Measurements from ENCODE around the gene BSPH1.

The BSPH1 gene

DNA sequence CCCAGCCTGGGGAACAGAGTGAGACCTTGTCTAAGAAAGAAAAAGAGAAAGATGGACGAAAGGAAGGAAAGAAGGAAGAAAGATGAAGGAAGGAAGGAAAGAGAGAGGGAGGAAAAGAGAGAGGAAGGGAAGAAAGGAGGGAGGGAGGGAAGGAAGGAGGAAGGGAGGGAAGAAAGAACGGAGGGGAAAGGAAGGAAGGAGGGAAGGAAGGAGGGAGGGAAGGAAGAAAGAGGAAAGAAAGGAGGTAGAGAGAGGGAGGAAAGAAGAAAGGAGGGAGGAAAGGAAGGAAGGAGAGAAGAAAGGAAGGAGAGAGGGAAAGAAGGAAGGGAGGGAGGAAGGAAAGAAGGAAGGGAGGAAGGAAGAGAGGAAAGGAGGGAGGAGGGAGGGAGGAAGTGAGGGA is 31.0 kb upstream of the BSPH1 start:
- no peak for DNase-seq
- peaks cover 0 to 28% (median 4%) of the 10 kb centered on the region in 5 experiments for H3K27me3 ChIP-seq (replicated peaks in 2 of 5; ENCODE audit: control insufficient read depth in 4 of 5, insufficient read depth in 5 of 5, low read length in 4 of 5)
- H3K27ac ChIP-seq (ENCODE audit: insufficient read depth in 1 of 2, low read depth in 1 of 2, low read length in 2 of 2, poor library complexity in 1 of 2, severe bottlenecking in 2 of 2), result no peak overlapping the region
- H3K4me1 ChIP-seq (ENCODE audit: control extremely low read depth in 1 of 4, control insufficient read depth in 4 of 4, insufficient read depth in 4 of 4, low read length in 3 of 4), result no peaks in the 10 kb centered on the region
- no peak overlapping the region for H3K4me3 ChIP-seq (ENCODE audit: control insufficient read depth in 1 of 7, extremely low read depth in 1 of 7, insufficient read depth in 4 of 7, low read depth in 2 of 7, low read length in 6 of 7)
- 80% methylated on average over 2 of the region's 2 CpGs for WGBS (ENCODE audit: insufficient coverage)
- H3K9me3 ChIP-seq (ENCODE audit: control extremely low read depth in 1 of 5, control insufficient read depth in 4 of 5, insufficient read depth in 2 of 5, low read depth in 1 of 5, low read length in 4 of 5), result no peaks in the 10 kb centered on the region
- ChIA-PET CTCF (no interaction called here), POLR2A (no interaction called here)
- H3K36me3 ChIP-seq (ENCODE audit: control insufficient read depth in 4 of 4, insufficient read depth in 4 of 4, low read length in 3 of 4), result no peaks in the 10 kb centered on the region

DNA sequence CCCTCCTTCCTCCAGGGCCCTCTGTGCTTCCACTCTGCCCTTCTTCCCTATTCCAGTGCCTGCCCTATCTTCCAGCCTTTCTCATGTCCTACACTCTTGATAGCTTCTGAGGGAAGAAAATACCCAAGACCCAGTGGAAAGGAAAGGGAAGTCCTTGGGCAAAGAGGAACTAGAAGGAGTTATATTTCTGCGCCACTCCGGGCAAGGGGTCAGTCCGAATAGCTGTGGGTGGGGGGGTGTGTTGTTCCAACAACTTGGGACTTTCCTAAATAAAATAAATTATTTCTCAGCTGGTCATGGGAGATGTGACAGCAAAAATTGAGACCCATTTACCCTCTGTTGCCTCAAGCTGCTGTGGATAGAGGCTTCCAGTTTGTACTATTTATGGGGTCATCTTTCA is 28.7 kb upstream of the BSPH1 start:
- no peak for DNase-seq
- Histone ChIP-seq H3K4me1 (ENCODE audit: control extremely low read depth in 1 of 4, control insufficient read depth in 4 of 4, insufficient read depth in 4 of 4, low read length in 3 of 4) (no peaks in the 10 kb centered on the region), H3K27me3 (replicated peaks in 2 of 5; ENCODE audit: control insufficient read depth in 4 of 5, insufficient read depth in 5 of 5, low read length in 4 of 5) (peaks cover 0 to 25% (median 5%) of the 10 kb centered on the region in 5 experiments), H3K4me3 (ENCODE audit: control insufficient read depth in 1 of 7, extremely low read depth in 1 of 7, insufficient read depth in 4 of 7, low read depth in 2 of 7, low read length in 6 of 7) (no peak overlapping the region), H3K36me3 (ENCODE audit: control insufficient read depth in 4 of 4, insufficient read depth in 4 of 4, low read length in 3 of 4) (no peaks in the 10 kb centered on the region), H3K27ac (ENCODE audit: insufficient read depth in 1 of 2, low read depth in 1 of 2, low read length in 2 of 2, poor library complexity in 1 of 2, severe bottlenecking in 2 of 2) (no peak overlapping the region), H3K9me3 (ENCODE audit: control extremely low read depth in 1 of 5, control insufficient read depth in 4 of 5, insufficient read depth in 2 of 5, low read depth in 1 of 5, low read length in 4 of 5) (no peaks in the 10 kb centered on the region)
- 6% methylated on average over 3 of the region's 3 CpGs for WGBS (ENCODE audit: insufficient coverage)
- POLR2A ChIA-PET, result no interaction called here
- CTCF ChIA-PET, result no interaction called here

DNA sequence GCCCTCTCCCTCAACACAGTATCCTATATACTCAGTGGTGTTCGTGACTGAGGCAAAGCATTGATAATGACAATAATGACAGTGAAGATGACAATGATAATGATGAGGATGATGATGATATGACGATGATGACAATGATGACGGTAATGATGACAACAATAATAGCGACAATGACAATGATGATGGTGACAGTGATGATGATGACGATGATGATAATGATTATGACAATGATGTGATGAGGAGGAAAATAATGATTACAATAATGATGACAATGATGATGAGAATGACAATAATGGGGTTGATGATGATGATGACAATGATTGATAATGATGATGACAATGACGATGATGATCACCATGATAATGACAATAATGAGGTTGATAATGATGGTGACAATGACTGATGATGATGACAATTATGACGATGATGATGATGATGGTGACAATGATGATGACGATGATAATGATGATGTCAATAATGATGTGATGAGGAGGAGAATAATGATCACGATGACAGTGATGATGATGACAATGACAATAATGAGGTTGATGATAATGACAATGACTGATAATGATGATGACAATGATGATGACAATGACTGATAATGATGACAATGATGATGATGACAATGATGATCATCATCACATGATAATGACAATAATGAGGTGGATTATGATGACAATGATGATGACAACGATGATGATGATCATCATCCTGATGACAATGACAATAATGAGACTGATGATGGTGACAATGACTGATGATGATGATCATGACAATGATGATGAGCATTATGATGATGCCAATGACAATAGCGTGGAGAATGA is 19.2 kb upstream of the BSPH1 start:
- Histone ChIP-seq H3K27me3 (replicated peaks in 2 of 5; ENCODE audit: control insufficient read depth in 4 of 5, insufficient read depth in 5 of 5, low read length in 4 of 5) (peaks cover 0 to 2% (median 0%) of the 10 kb centered on the region in 5 experiments), H3K27ac (ENCODE audit: insufficient read depth in 1 of 2, low read depth in 1 of 2, low read length in 2 of 2, poor library complexity in 1 of 2, severe bottlenecking in 2 of 2) (no peak overlapping the region), H3K9me3 (ENCODE audit: control extremely low read depth in 1 of 5, control insufficient read depth in 4 of 5, insufficient read depth in 2 of 5, low read depth in 1 of 5, low read length in 4 of 5) (peaks cover 0 to 6% (median 4%) of the 10 kb centered on the region in 5 experiments), H3K4me1 (ENCODE audit: control extremely low read depth in 1 of 4, control insufficient read depth in 4 of 4, insufficient read depth in 4 of 4, low read length in 3 of 4) (no peaks in the 10 kb centered on the region), H3K36me3 (ENCODE audit: control insufficient read depth in 4 of 4, insufficient read depth in 4 of 4, low read length in 3 of 4) (no peaks in the 10 kb centered on the region), H3K4me3 (ENCODE audit: control insufficient read depth in 1 of 7, extremely low read depth in 1 of 7, insufficient read depth in 4 of 7, low read depth in 2 of 7, low read length in 6 of 7) (no peak overlapping the region)
- DNase-seq, result no peak
- CTCF ChIA-PET, result no interaction called here
- POLR2A ChIA-PET, result no interaction called here
- 80% methylated on average over 11 of the region's 11 CpGs for WGBS (ENCODE audit: insufficient coverage)

DNA sequence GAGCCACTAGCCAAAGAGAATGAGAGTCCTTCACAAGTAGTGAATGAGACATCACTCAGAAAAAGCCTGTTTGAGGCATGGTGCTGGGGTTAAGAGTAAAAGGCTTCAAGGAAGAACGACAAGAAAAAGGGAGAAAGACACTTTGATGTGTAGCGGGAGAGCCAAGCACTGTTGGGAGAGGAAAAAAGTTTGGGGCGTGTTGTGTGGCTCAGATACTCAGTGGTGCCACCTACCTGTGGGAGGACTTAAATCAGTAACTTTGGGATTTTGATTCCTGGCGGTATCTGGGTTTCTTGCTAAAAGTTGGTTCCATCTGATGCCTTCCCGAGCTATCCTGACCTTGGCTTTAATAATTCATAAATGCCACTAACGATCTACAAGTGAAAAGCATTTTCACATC is 14.8 kb upstream of the BSPH1 start:
- POLR2A ChIA-PET, result no interaction called here
- H3K36me3 ChIP-seq (ENCODE audit: control insufficient read depth in 4 of 4, insufficient read depth in 4 of 4, low read length in 3 of 4), result no peaks in the 10 kb centered on the region
- peak in 2 of 3 donors; percentile 2 to 3 for DNase-seq
- CTCF ChIA-PET, result no interaction called here
- H3K27me3 ChIP-seq (replicated peaks in 2 of 5; ENCODE audit: control insufficient read depth in 4 of 5, insufficient read depth in 5 of 5, low read length in 4 of 5), result no peaks in the 10 kb centered on the region
- no peak overlapping the region for H3K27ac ChIP-seq (ENCODE audit: insufficient read depth in 1 of 2, low read depth in 1 of 2, low read length in 2 of 2, poor library complexity in 1 of 2, severe bottlenecking in 2 of 2)
- H3K9me3 ChIP-seq (ENCODE audit: control extremely low read depth in 1 of 5, control insufficient read depth in 4 of 5, insufficient read depth in 2 of 5, low read depth in 1 of 5, low read length in 4 of 5), result peaks cover 0 to 6% (median 3%) of the 10 kb centered on the region in 5 experiments
- H3K4me1 ChIP-seq (ENCODE audit: control extremely low read depth in 1 of 4, control insufficient read depth in 4 of 4, insufficient read depth in 4 of 4, low read length in 3 of 4), result no peaks in the 10 kb centered on the region
- 87% methylated on average over 5 of the region's 6 CpGs for WGBS (ENCODE audit: insufficient coverage)
- no peak overlapping the region for H3K4me3 ChIP-seq (ENCODE audit: control insufficient read depth in 1 of 7, extremely low read depth in 1 of 7, insufficient read depth in 4 of 7, low read depth in 2 of 7, low read length in 6 of 7)

DNA sequence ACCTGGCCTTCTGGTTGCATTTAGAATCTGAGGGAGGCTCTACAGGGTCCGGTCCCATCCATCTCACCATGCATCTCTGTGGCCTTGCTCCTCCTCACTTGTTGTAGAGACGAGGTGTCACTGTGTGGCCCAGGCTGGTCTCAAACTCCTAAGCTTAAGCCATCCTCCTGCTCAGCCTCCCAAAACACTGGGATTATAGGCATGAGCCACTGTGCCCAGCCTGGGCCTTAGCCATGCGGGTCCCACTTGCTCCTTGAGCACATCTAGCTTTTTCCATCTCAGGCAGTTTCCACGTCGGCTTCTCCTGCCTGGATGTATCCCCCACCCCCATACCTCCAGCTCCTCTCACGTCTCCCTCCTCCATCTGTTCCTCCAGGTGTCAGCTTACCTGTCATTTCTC is 12.3 kb upstream of the BSPH1 start:
- peaks cover 0 to 8% (median 3%) of the 10 kb centered on the region in 5 experiments for H3K9me3 ChIP-seq (ENCODE audit: control extremely low read depth in 1 of 5, control insufficient read depth in 4 of 5, insufficient read depth in 2 of 5, low read depth in 1 of 5, low read length in 4 of 5)
- no peaks in the 10 kb centered on the region for H3K4me1 ChIP-seq (ENCODE audit: control extremely low read depth in 1 of 4, control insufficient read depth in 4 of 4, insufficient read depth in 4 of 4, low read length in 3 of 4)
- H3K4me3 ChIP-seq (ENCODE audit: control insufficient read depth in 1 of 7, extremely low read depth in 1 of 7, insufficient read depth in 4 of 7, low read depth in 2 of 7, low read length in 6 of 7), result no peak overlapping the region
- CTCF ChIA-PET, result no interaction called here
- DNase-seq, result no peak
- 86% methylated on average over 6 of the region's 6 CpGs for WGBS (ENCODE audit: insufficient coverage)
- H3K27ac ChIP-seq (ENCODE audit: insufficient read depth in 1 of 2, low read depth in 1 of 2, low read length in 2 of 2, poor library complexity in 1 of 2, severe bottlenecking in 2 of 2), result no peak overlapping the region
- POLR2A ChIA-PET, result no interaction called here
- H3K36me3 ChIP-seq (ENCODE audit: control insufficient read depth in 4 of 4, insufficient read depth in 4 of 4, low read length in 3 of 4), result no peaks in the 10 kb centered on the region
- no peaks in the 10 kb centered on the region for H3K27me3 ChIP-seq (replicated peaks in 2 of 5; ENCODE audit: control insufficient read depth in 4 of 5, insufficient read depth in 5 of 5, low read length in 4 of 5)

DNA sequence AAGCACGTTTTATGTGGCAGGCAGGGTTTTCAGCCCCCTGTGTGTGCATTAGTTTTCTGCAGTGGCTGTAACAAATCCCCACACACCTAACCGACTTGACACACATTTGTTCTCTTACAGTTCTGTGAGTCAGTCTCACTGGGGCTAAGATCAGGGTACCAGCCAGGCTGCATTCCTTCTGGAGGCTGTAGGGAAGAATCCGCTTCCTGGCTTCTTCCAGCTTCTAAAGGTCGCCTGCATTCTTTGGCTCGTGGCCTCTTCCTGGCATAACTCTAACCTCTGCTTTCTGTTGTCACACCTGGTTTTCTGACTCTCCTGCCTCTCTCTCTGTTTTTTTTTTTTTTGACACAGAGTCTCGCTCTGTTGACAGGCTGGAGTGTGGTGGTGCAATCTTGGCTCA is 8.9 kb upstream of the BSPH1 start:
- Histone ChIP-seq H3K27ac (ENCODE audit: insufficient read depth in 1 of 2, low read depth in 1 of 2, low read length in 2 of 2, poor library complexity in 1 of 2, severe bottlenecking in 2 of 2) (no peak overlapping the region), H3K27me3 (replicated peaks in 2 of 5; ENCODE audit: control insufficient read depth in 4 of 5, insufficient read depth in 5 of 5, low read length in 4 of 5) (peaks cover 0 to 1% (median 0%) of the 10 kb centered on the region in 5 experiments), H3K4me3 (ENCODE audit: control insufficient read depth in 1 of 7, extremely low read depth in 1 of 7, insufficient read depth in 4 of 7, low read depth in 2 of 7, low read length in 6 of 7) (no peak overlapping the region), H3K4me1 (ENCODE audit: control extremely low read depth in 1 of 4, control insufficient read depth in 4 of 4, insufficient read depth in 4 of 4, low read length in 3 of 4) (no peaks in the 10 kb centered on the region), H3K9me3 (ENCODE audit: control extremely low read depth in 1 of 5, control insufficient read depth in 4 of 5, insufficient read depth in 2 of 5, low read depth in 1 of 5, low read length in 4 of 5) (peaks cover 0 to 6% (median 0%) of the 10 kb centered on the region in 5 experiments), H3K36me3 (ENCODE audit: control insufficient read depth in 4 of 4, insufficient read depth in 4 of 4, low read length in 3 of 4) (no peaks in the 10 kb centered on the region)
- CTCF ChIA-PET, result no interaction called here
- WGBS (ENCODE audit: insufficient coverage), result 95% methylated on average over 5 of the region's 6 CpGs
- POLR2A ChIA-PET, result no interaction called here
- no peak for DNase-seq

DNA sequence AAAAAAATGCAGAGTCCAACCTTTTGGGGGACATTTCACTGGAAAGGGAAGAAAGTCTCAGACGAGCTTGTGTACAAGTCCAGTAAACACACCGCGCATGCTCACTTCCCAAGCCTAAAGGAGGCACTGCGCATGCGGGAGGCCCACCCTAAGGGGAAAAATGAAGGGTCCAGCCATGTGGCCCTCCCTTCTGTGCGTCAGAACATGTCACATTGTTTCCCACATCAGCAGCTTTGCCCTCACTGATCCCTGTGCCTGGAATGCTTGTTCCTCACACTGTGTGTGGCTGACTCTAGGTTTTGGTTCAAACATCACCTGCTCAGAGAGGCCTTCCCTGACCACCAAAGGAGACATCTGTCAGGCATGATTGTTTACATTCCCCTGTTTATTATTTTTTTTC is 6.8 kb upstream of the BSPH1 start:
- Histone ChIP-seq H3K27ac (ENCODE audit: insufficient read depth in 1 of 2, low read depth in 1 of 2, low read length in 2 of 2, poor library complexity in 1 of 2, severe bottlenecking in 2 of 2) (no peak overlapping the region), H3K4me1 (ENCODE audit: control extremely low read depth in 1 of 4, control insufficient read depth in 4 of 4, insufficient read depth in 4 of 4, low read length in 3 of 4) (no peaks in the 10 kb centered on the region), H3K9me3 (ENCODE audit: control extremely low read depth in 1 of 5, control insufficient read depth in 4 of 5, insufficient read depth in 2 of 5, low read depth in 1 of 5, low read length in 4 of 5) (peaks cover 0 to 6% (median 0%) of the 10 kb centered on the region in 5 experiments), H3K27me3 (replicated peaks in 2 of 5; ENCODE audit: control insufficient read depth in 4 of 5, insufficient read depth in 5 of 5, low read length in 4 of 5) (peaks cover 2 to 9% (median 4%) of the 10 kb centered on the region in 5 experiments), H3K36me3 (ENCODE audit: control insufficient read depth in 4 of 4, insufficient read depth in 4 of 4, low read length in 3 of 4) (no peaks in the 10 kb centered on the region), H3K4me3 (ENCODE audit: control insufficient read depth in 1 of 7, extremely low read depth in 1 of 7, insufficient read depth in 4 of 7, low read depth in 2 of 7, low read length in 6 of 7) (no peak overlapping the region)
- DNase-seq, result no peak
- POLR2A ChIA-PET, result no interaction called here
- 80% methylated on average over 6 of the region's 6 CpGs for WGBS (ENCODE audit: insufficient coverage)
- CTCF ChIA-PET, result interaction anchor here (0.6 kb wide), 1 partner anchor 199 kb away, joined by 4 read pairs; no protein-coding TSS in a partner anchor
